Right cardiac atrium (tissue), 5 donors: Measurements from ENCODE around the gene OGFR. TPM values are rescaled to one million over a fixed set of nuclear protein-coding genes. Genes with fewer than 3 reads are reported as not detected.

Experiments used
- ATAC-seq, 2 donors: fragments of 200-7000 bp; cut with Tn5 transposase; one replicate each; pipeline versions ENCODE4 v1.8.0 to v1.9.1; 2020; ENCODE audit warnings: moderate library complexity in 2 of 2, mild to moderate bottlenecking in 1 of 2
- DNase-seq, 3 donors: peaks; one replicate each; pipeline ENCODE4 v3.0.0-alpha.2; 2020
- H3K27ac ChIP-seq: one replicate; pipeline ENCODE4 v1.5.1; 2013; ENCODE audit warnings: mild to moderate bottlenecking, low read length, control low read depth, moderate library complexity
- H3K27me3 ChIP-seq: one replicate; pipeline ENCODE4 v1.6.1; 2013; ENCODE audit not compliant: control insufficient read depth, insufficient read depth
- H3K4me1 ChIP-seq: one replicate; pipeline ENCODE4 v1.6.1; 2013; ENCODE audit warnings: low read length; ENCODE audit not compliant: control insufficient read depth, insufficient read depth
- H3K4me3 ChIP-seq: one replicate; pipeline ENCODE4 v1.5.1; 2013; ENCODE audit warnings: low read length, control low read depth
- H3K9me3 ChIP-seq: one replicate; pipeline ENCODE4 v1.6.1; 2013; ENCODE audit warnings: low read length; ENCODE audit not compliant: control insufficient read depth
- WGBS: extraction: QIAGEN DNeasy Blood & Tissue Kit; methylation state at CpG from one replicate; pipeline ENCODE4 v1.1.7; 2013; 5-methylcytosine and 5-hydroxymethylcytosine counted together
- intact Hi-C, 4 donors: fragments of 100-400 bp; cut with DNase I; formaldehyde crosslinking; loops; one replicate each; pipeline versions ENCODE4 v1.11.0 to v1.14.0; 2022 to 2023
- polyA plus RNA-seq: library from polyadenylated mRNA; stranded (reverse); fragments of 200-250 nt; gene quantifications from one replicate; pipeline ENCODE4 v1.2.3, GENCODE V29; 2013
- total RNA-seq, 4 donors: library from RNA; stranded (reverse); fragmentation: NEBNext Ultra II Directional; extraction: Animal tissue kit (Norgen Biotek cat#: 25700); gene quantifications; one replicate each; pipeline ENCODE4 v1.2.1, GENCODE V29; 2021
- donor health status: healthy with polysubstance abuse.
- donor health status: DM: no; HTN: yes; CAD: no.
- donor health status: DM: no; HTN: no; CAD: no.
- donor health status: DM: no; HTN: yes; CAD: no; lungs with severe emphysema.
- donor health status: DM: yes; HTN: yes; CAD: no.

The OGFR gene
- total and polyA plus RNA-seq, 5 donors, result 21.0 to 29.6 (median 24.6) TPM

- H3K27ac ChIP-seq, result no peak overlapping the region
- intact Hi-C loops, result loop anchor here in 1 of 4 donors (10.0 kb wide), 1 partner anchor 58 kb away; the partner anchor contains the start of gene NTSR1
- no peaks in the 10 kb centered on the region for H3K9me3 ChIP-seq
- ATAC-seq, result no peak
- no peaks in the 10 kb centered on the region for H3K4me1 ChIP-seq
- WGBS, result 89% methylated on average over 16 of the region's 16 CpGs
- no peaks in the 10 kb centered on the region for H3K27me3 ChIP-seq
- H3K4me3 ChIP-seq, result no peak overlapping the region
- DNase-seq, result peak; percentile 7 to 53 (median 43)
These were observed 41.8 kb upstream of the OGFR start for GRCh38 chr20:62762801-62763368.

GRCh38 chr20:62763404-62763803 is 41.2 kb upstream of the OGFR start:
- WGBS, result 95% methylated on average over 4 of the region's 4 CpGs
- no peak for ATAC-seq
- Histone ChIP-seq H3K27ac (no peak overlapping the region), H3K4me3 (no peak overlapping the region), H3K4me1 (no peaks in the 10 kb centered on the region), H3K27me3 (no peaks in the 10 kb centered on the region), H3K9me3 (no peaks in the 10 kb centered on the region)
- DNase-seq, result peak in 2 of 3 donors; percentile 0 to 52
- intact Hi-C loops, result loop anchor here in 1 of 4 donors (10.0 kb wide), 1 partner anchor 59 kb away; the partner anchor contains the start of gene NTSR1

- DNase-seq (peak; percentile 4 to 35 (median 9)), ATAC-seq (no peak)
- Histone ChIP-seq H3K4me3 (no peak overlapping the region), H3K4me1 (no peaks in the 10 kb centered on the region), H3K27ac (no peak overlapping the region), H3K9me3 (no peaks in the 10 kb centered on the region), H3K27me3 (no peaks in the 10 kb centered on the region)
- WGBS, result 90% methylated on average over 26 of the region's 26 CpGs
- intact Hi-C loops, result loop anchor here in 1 of 4 donors (10.0 kb wide), 1 partner anchor 60 kb away; the partner anchor contains the start of gene NTSR1
These were observed 40.3 kb upstream of the OGFR start for GRCh38 chr20:62764156-62764935.

GRCh38 chr20:62765021-62765420 is 39.6 kb upstream of the OGFR start:
- no peak overlapping the region for H3K27ac ChIP-seq
- no peak overlapping the region for H3K4me3 ChIP-seq
- no peaks in the 10 kb centered on the region for H3K9me3 ChIP-seq
- no peaks in the 10 kb centered on the region for H3K4me1 ChIP-seq
- WGBS, result 75% methylated on average over 6 of the region's 6 CpGs
- intact Hi-C loops, result loop anchor here in 1 of 4 donors (10.0 kb wide), 1 partner anchor 60 kb away; the partner anchor contains the start of gene NTSR1
- DNase-seq (peak in 2 of 3 donors; percentile 4 to 7), ATAC-seq (no peak)
- no peaks in the 10 kb centered on the region for H3K27me3 ChIP-seq

- Histone ChIP-seq H3K4me1 (no peaks in the 10 kb centered on the region), H3K27me3 (no peaks in the 10 kb centered on the region), H3K9me3 (no peaks in the 10 kb centered on the region), H3K4me3 (no peak overlapping the region), H3K27ac (no peak overlapping the region)
- 72% methylated on average over 15 of the region's 15 CpGs for WGBS
- intact Hi-C loops, result loop anchor here in 1 of 4 donors (10.0 kb wide), 1 partner anchor 61 kb away; the partner anchor contains the start of gene NTSR1
- DNase-seq, result peak; percentile 4 to 28 (median 27)
- no peak for ATAC-seq
These were observed 39.1 kb upstream of the OGFR start for GRCh38 chr20:62765432-62766070.

GRCh38 chr20:62766071-62766450 is 38.6 kb upstream of the OGFR start:
- peak; percentile 1 to 25 (median 20) for DNase-seq
- H3K9me3 ChIP-seq, result no peaks in the 10 kb centered on the region
- ATAC-seq, result no peak
- 66% methylated on average over 10 of the region's 10 CpGs for WGBS
- H3K4me1 ChIP-seq, result no peaks in the 10 kb centered on the region
- intact Hi-C loops, result loop anchor here in 1 of 4 donors (10.0 kb wide), 1 partner anchor 61 kb away; the partner anchor contains the start of gene NTSR1
- no peak overlapping the region for H3K27ac ChIP-seq
- H3K4me3 ChIP-seq, result no peak overlapping the region
- no peaks in the 10 kb centered on the region for H3K27me3 ChIP-seq

- ATAC-seq, result no peak
- no peaks in the 10 kb centered on the region for H3K4me1 ChIP-seq
- intact Hi-C loops, result loop anchor here in 1 of 4 donors (10.0 kb wide), 1 partner anchor 62 kb away; the partner anchor contains the start of gene NTSR1
- H3K27me3 ChIP-seq, result no peaks in the 10 kb centered on the region
- H3K4me3 ChIP-seq, result no peak overlapping the region
- peak; percentile 8 to 43 (median 29) for DNase-seq
- WGBS, result 60% methylated on average over 16 of the region's 16 CpGs
- no peaks in the 10 kb centered on the region for H3K9me3 ChIP-seq
- no peak overlapping the region for H3K27ac ChIP-seq
These were observed 37.9 kb upstream of the OGFR start for GRCh38 chr20:62766716-62767115.

GRCh38 chr20:62768234-62768546 is 36.4 kb upstream of the OGFR start:
- DNase-seq (peak in 1 of 3 donors; percentile 23), ATAC-seq (no peak)
- Histone ChIP-seq H3K4me1 (no peaks in the 10 kb centered on the region), H3K27me3 (no peaks in the 10 kb centered on the region), H3K4me3 (no peak overlapping the region), H3K9me3 (no peaks in the 10 kb centered on the region), H3K27ac (no peak overlapping the region)
- 80% methylated on average over 8 of the region's 8 CpGs for WGBS
- intact Hi-C loops, result loop anchor here in 1 of 4 donors (10.0 kb wide), 1 partner anchor 63 kb away; the partner anchor contains the start of gene NTSR1

GRCh38 chr20:62768551-62769287 is 35.9 kb upstream of the OGFR start:
- 32% methylated on average over 21 of the region's 21 CpGs for WGBS
- no peaks in the 10 kb centered on the region for H3K4me1 ChIP-seq
- ATAC-seq (peak in 1 of 2 donors; percentile 12), DNase-seq (peak; percentile 14 to 47 (median 40))
- no peaks in the 10 kb centered on the region for H3K27me3 ChIP-seq
- H3K27ac ChIP-seq, result no peak overlapping the region
- intact Hi-C loops, result loop anchor here in 1 of 4 donors (10.0 kb wide), 1 partner anchor 64 kb away; the partner anchor contains the start of gene NTSR1
- no peak overlapping the region for H3K4me3 ChIP-seq
- no peaks in the 10 kb centered on the region for H3K9me3 ChIP-seq

GRCh38 chr20:62769346-62770071 is 35.1 kb upstream of the OGFR start:
- ATAC-seq, result no peak
- Histone ChIP-seq H3K4me1 (no peaks in the 10 kb centered on the region), H3K4me3 (no peak overlapping the region), H3K27ac (no peak overlapping the region), H3K9me3 (no peaks in the 10 kb centered on the region), H3K27me3 (no peaks in the 10 kb centered on the region)
- intact Hi-C loops, result loop anchor here in 1 of 4 donors (10.0 kb wide), 1 partner anchor 65 kb away; the partner anchor contains the start of gene NTSR1
- WGBS, result 92% methylated on average over 16 of the region's 16 CpGs
- peak; percentile 8 to 38 (median 29) for DNase-seq
